Embryonic facial prominence (tissue), 1 donor: ENCODE data around the gene CRYBG1.
"Not testable (repeated sequence)": the region's sequence is repeated elsewhere in the genome, so short reads cannot be mapped to it uniquely, and the experiment has no call there.

Experiments
- DNase-seq: peaks from one replicate; pipeline ENCODE4 v3.0.0-alpha.2; 2016; ENCODE audit errors: extremely low spot score

Gene CRYBG1

GRCh38 chr6:106527979-106528378 is 167.5 kb downstream of the CRYBG1 start:
- DNase-seq, result no peak

GRCh38 chr6:106528521-106528920 is 168.0 kb downstream of the CRYBG1 start:
- no peak for DNase-seq

DNA sequence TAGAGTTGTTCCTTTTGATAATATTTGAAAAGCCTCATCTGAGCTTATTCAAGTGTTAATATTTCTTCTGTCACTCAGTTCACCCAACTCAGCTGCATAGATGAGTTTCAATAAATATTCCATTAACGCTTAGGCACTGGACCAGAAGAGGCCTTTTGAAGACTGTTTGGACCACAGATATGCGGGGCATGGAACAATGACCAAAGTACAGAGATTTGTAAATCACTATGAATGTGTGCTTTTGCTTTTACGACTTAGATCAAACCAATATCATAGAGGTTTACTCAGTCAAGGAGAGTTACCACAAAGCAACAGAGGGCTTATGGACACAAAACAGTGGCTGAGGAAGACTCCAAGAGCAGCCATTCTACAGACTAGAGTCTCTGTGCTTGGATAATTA is 168.9 kb downstream of the CRYBG1 start:
- DNase-seq, result no peak

DNA sequence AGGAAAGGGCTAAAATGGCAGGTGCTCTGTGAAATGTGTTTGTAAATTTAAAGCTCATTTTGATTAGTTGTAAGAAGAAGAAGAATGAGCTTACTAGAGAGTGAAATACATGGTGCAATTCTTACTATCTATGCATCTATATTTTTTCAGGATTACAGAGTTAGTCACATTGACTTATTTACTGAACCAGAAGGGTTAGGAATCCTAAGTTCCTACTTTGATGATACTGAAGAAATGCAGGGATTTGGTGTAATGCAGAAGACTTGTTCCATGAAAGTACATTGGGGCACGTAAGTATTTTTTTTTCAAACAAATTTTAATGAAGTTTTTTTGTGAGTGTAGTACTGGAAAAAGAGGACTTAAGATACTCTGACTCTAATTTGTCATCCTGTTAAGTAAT is 169.5 kb downstream of the CRYBG1 start:
- no peak for DNase-seq

GRCh38 chr6:106530502-106530901 is 170.0 kb downstream of the CRYBG1 start:
- no peak for DNase-seq

- no peak for DNase-seq
Measured at GRCh38 chr6:106533054-106533453, 172.5 kb downstream of the CRYBG1 start.

GRCh38 chr6:106534004-106534403 is 173.5 kb downstream of the CRYBG1 start:
- no peak for DNase-seq

DNA sequence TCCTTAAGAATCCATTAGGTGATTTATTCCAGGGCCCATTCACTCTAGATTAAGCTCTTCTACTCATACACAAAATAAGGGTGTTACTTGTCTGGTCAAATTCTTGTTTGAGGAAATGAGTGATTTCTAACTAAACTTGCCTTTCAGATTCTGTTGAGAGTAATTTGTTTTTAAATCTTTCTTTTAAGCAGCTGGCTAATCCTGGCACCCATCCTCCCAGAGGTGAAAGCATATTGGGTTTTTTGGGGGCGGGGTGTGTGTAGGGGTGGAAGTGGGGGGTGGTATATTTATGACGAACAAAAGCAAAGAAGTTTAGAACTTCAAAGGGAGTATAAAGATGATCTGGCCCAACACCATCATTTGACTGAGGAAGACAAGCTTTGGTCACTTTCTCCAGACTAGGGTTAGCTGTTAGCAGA is 174.1 kb downstream of the CRYBG1 start:
- DNase-seq, result no peak

DNA sequence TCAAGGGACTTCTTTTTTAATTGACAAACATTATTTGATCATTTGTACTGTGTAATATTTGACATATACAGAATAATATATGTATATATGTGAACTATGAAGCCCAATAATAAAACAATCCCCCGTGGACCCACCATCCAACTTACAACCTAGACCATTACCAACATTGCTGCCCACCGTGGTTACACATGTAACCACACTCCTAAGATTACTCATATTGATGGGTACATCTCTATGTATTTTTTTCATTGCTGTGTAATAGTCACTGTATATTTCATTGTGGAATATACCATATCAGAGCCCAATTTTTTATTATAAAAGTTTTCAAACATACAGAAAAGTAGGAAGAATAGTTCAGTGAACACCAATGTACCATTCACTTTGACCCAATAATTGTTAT is 174.5 kb downstream of the CRYBG1 start:
- DNase-seq, result no peak

- no peak for DNase-seq
Measured at GRCh38 chr6:106536357-106536756, 175.8 kb downstream of the CRYBG1 start.

- DNase-seq, result no peak
Measured at GRCh38 chr6:106536851-106537250, 176.3 kb downstream of the CRYBG1 start.

GRCh38 chr6:106537662-106538061 is 177.1 kb downstream of the CRYBG1 start:
- no peak for DNase-seq

- DNase-seq, result no peak
Measured at GRCh38 chr6:106538145-106538544, 177.6 kb downstream of the CRYBG1 start.

GRCh38 chr6:106539936-106540335 is 179.4 kb downstream of the CRYBG1 start:
- no peak for DNase-seq

GRCh38 chr6:106540432-106540831 is 179.9 kb downstream of the CRYBG1 start:
- no peak for DNase-seq

DNA sequence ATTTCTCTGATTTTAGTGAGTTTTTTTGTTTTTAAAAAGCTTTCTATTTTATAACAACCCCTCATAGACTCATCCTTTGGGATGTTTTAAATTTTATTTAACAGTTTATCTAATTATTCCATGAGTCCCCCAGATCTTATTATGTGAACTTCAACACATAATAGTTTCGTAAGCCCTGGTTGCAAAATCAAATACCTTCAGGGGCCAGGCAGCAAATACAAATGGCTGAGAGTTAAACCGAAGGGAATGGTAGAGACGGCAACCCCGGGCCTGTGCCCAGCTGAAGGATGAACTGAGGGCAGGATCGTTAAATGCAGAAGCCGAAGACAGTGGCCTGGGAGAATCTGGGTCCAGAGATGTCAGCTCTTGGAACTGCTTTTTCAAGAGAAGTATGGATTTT is 180.4 kb downstream of the CRYBG1 start:
- no peak for DNase-seq

DNA sequence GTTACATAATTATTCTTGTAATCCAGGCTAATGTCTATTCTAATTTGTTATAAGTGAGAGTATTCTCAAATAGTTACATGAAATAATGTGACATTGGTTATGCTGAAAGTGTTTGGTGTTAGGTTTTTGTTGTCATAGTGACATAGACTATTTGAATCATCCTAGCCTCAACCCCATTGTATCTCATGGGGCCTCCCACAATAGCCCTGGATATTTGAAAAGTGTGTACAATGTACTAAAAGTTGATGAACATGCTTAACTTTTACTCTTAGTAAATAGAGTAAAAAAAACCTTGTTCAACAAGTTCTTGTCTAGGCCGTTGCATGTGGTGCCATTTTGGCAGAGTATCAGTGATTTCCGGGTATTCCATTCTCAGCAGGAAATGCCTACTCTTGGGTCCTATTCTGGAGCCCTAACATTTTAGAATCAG is 185.8 kb downstream of the CRYBG1 start:
- no peak for DNase-seq

- no peak for DNase-seq
Measured at GRCh38 chr6:106546691-106547414, 186.3 kb downstream of the CRYBG1 start.

- no peak for DNase-seq
Measured at GRCh38 chr6:106547601-106548453, 187.3 kb downstream of the CRYBG1 start.

GRCh38 chr6:106548926-106549455 is 188.5 kb downstream of the CRYBG1 start:
- not testable (repeated sequence) for DNase-seq

- DNase-seq, result no peak
Measured at GRCh38 chr6:106549521-106549920, 189.0 kb downstream of the CRYBG1 start.

- no peak for DNase-seq
Measured at GRCh38 chr6:106551155-106551554, 190.6 kb downstream of the CRYBG1 start.

GRCh38 chr6:106553440-106553839 is 192.9 kb downstream of the CRYBG1 start:
- no peak for DNase-seq
